ENCODE results near the gene TRMT112.

Gene TRMT112

DNA sequence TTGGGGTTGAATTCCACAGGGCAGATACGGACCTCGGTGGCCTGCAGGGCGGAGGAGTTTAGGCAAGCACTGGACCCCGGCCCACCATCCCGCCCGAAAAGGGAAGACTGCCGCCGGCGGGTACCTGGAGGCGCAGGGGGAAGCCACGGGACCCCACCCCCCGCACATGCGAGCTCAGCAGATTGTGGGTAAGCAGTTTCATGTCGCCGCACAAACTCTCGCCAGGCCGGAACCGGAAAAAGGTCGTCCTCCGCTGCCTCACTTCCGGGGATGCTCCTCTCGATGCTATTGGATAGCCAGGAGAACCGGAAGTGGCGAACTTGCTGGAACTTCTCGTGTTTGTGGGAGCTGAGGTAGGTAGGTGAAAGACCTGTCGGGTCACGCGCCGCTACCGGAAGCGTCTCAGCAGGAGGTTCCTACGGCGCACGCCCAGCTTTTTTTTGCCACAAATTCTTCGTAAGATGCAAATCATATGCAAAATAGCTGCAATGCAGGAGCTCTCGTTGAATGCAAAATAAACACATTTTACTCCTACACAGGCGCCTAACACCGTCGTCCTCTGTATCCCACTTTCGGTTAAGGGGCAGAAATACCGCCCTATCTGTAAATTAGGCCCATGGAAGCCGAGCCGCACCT is at the start of gene TRMT112:
TSS of gene TRMT112 (minus strand) at position 235 of the 636 bp plus-strand sequence. CDS start at position 202, 33 bp downstream.
- DNase-seq (ENCODE audit: low read depth) = peak; percentile 93

DNA sequence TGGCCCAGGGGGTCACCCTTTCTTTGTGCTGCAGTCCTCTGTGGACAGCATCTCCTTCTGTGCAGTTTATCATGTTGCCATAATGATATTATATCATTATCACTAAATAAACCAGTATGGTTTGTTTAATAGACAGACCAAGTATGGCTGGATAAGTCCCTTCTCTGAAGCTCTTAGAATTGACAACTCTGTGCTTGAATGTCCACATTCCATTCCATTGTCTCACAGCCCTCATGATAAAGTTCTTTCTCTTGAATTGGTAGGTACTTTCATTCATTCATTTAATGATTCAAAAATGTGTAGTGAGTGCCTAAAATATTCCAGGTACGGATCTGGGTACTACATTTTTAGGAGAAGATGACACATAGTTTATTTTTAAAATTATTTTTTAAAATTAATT is 49.4 kb upstream of the TRMT112 start:
- no peak for DNase-seq (ENCODE audit: low read depth)

DNA sequence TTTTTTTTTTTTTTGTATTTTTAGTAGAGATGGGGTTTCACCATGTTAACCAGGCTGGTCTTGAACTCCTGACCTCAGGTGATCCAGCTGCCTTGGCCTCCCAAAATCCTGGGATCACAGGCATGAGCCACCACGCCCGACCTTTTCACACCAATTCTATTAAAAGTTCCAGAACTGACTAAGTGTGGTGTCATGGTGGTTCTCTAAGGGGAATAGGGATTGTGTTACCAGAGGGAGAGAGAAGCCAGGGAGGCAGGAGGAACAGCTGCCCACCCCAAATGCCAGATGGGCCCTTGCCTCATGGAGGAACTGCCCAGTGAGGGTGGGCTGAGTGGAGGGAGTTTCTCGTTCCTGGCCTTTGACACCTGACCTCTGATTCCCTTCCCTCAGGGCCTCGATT is 47.6 kb upstream of the TRMT112 start:
- DNase-seq (ENCODE audit: low read depth) = no peak

DNA sequence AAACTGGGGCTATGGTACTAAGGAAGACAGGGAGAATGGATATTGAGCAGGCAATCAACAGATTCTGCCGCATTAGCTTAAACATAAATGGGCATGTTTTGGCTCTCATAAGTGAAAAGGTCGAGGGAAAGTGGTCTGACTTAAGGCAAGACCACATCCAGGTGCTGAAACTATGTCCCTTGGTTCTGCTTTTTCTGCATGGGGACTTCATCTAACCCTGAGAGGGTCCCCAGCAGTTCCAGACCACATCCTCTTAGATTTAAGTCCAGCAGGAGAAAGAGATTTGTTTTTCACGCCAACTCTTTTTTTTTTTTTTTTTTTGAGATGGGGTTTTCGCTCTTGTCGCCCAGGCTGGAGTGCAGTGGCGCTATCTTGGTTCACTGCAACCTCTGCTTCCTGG is 47.1 kb upstream of the TRMT112 start:
- DNase-seq (ENCODE audit: low read depth) = no peak

DNA sequence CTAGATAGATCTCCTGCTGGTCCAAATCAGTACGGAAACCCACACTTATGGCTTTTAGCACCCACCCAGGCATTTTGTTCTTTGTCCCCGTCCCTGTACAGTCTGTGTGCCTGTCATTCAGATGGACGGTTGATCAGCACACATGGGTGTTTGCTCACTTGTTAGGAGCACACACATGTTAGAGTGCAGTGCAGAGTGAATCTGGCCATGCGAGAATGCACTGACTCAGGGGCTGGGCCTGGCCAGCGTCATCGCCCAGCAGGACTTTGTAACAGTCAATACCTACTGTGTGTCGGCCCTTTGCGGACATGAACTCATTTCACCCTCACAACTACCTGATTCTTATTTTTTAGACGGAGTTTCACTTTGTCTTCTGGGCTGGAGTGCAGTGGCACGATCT is 45.0 kb upstream of the TRMT112 start:
- DNase-seq (ENCODE audit: low read depth) = no peak

DNA sequence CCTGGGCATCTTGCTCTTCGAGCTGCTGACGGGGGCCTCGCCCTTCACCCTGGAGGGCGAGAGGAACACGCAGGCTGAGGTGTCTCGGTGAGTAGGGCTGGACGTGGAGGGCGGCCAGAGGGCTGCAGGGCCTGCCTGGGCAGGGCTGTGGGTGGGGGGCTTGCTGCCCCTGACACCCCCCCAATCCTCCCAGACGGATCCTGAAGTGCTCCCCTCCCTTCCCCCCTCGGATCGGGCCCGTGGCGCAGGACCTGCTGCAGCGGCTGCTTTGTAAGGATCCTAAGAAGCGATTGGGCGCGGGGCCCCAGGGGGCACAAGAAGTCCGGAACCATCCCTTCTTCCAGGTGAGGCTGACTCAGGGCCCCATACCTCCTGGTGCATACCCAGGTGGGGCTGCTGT is 44.3 kb upstream of the TRMT112 start:
- DNase-seq (ENCODE audit: low read depth) = no peak

DNA sequence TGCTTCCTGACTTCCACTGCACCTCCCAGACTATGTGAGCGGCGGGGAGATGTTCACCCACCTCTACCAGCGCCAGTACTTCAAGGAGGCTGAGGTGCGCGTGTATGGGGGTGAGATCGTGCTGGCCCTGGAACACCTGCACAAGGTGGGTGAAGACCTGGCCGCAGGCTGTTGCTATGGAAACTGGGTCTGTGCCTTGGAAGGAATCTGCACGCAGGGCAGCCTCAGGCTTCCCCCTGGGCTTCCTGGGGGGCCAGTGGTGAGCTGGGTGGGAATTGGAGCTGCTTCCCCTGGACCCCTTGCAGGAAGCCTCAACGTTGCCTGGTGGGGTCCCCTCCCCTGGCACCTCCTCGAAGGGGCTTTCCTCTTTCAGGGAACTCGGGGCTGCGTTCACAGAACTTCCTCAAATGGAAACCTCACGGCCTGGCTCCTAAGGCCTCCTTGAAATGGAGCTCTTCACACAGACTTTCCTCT is 43.1 kb upstream of the TRMT112 start:
- no peak for DNase-seq (ENCODE audit: low read depth)

DNA sequence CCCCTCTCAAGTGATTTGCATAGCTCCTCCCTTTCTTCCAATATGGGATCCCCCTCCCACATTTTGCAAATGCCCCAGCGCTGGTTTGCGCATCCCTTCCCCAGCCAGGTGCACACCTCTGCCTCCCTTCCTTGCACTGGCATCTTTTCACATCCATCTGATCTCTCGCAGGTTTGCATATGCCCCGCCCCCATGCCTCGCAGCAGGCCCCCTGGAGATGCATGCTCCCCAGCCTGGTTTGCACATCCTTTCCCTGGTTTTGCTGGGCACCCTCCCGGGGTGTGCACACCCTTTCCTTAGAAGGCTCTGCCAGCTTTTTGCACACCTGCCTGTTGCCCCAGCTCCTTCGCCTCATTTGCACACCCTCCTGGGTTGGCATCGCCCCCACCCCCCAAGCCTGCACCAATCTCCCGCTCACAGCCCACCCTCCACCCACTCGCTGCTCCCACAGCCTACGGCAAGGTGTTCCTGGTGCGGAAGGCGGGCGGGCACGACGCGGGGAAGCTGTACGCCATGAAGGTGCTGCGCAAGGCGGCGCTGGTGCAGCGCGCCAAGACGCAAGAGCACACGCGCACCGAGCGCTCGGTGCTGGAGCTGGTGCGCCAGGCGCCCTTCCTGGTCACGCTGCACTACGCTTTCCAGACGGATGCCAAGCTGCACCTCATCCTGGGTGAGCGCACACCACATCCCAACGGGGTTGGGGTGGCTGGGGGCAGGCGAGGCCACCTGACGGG is 42.5 kb upstream of the TRMT112 start:
- DNase-seq (ENCODE audit: low read depth) = no peak

DNA sequence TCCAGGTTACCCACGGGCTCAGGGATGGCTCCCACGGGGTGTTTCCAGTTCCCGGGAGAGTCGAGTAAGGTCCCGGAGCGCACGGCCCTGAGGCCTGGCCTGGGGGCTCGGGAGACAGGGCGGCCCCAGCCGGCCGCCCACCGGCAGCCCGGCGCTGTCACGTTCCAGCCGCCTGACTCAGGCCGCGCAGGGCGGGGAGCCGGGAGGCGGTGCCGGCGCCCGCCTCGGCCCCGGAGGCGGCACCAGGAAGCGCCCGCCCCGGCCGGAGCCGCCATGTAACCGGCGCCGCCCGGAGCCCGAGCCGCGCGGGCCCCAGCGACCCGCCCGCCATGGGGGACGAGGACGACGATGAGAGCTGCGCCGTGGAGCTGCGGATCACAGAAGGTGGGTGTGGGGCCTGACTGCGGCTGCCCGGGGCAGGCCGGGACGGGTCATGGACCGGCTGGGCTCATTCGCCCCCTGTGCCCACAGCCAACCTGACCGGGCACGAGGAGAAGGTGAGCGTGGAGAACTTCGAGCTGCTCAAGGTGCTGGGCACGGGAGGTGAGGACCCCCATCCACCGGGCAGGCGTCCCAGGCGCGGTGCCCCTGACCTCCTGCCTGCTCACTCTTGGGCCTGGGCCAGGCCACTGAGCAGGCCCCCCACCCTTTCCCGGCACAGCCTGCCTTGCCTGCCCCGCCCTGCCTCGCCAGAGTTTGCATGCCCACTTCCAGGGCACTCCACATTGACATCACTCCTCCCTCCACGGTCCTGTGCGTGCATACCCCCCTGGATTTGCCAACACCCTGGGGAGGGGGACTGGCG is 41.8 kb upstream of the TRMT112 start, which contains the start of gene RPS6KA4:
TSS of gene RPS6KA4 (plus strand) at position 256 of the 805 bp plus-strand sequence. CDS start at position 330, 74 bp downstream.
- DNase-seq (ENCODE audit: low read depth) = no peak

DNA sequence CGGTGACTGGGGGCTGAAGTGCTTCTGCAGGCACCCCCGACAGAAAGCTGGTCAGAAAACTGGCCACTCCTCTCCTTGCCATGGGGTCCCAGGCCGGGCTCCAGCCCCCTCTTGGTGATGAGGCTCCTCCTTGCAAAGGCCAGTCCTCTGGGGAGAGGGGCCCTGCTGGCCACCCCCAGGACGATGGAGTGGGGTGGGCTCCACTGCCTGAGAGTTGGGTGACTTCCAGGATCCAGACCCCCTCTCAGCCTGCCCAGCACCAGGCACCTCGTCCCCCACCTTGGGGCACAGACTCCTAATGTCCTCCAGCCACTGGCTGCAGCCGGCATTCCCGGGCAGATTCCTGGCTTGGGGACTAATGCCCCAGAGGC is 41.2 kb upstream of the TRMT112 start:
- no peak for DNase-seq (ENCODE audit: low read depth)

DNA sequence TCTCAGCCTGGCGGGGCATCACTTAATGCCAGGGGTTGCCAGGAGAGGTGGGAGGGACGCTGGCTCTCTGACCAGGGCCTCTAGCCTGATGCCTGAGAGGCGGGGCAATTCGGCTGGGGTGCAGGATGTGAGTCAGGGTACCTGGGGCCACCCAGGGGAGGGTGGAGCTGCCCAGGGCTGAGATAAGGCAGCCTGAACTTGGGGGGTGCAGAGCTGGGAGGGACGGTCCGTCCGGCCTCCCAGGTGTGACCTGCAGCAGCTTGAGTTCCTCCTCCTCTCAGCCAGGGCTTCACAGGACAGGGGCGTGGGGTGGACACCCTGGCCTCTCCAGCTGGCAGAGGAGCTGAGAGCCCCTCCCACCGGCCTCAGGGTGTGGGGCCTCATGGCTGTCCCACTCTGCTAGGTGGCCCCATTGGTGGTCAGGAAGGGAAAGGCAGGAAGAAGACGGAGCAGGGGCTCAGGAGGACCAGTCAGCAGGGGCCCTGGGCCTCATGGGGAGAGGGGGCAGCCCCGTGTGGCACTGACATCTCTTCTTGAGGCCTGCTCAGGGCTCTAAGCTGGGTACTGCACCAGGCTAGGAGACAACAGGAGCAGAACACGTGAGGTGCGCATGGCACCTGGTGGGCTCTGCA is 40.7 kb upstream of the TRMT112 start:
- DNase-seq (ENCODE audit: low read depth) = no peak

DNA sequence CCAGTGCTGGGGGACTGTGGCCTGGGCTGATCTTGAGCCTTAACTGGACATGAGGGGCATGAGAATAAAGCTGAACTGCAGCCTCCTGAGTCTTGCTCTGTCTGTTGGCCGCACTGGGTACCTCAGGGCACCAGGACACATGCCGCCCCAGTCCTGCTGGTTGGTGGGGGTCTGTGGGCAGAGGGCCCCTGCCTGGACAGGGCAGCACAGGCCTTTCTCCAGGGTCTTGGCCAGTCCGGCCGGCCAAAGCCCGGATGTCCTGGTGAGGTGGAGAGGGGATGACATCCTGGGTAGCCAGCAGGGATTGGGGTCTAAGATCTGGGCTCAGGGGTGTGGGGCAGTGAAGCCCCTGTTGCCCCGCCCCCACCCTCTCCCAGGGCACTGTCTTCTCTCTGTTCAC is 40.1 kb upstream of the TRMT112 start:
- DNase-seq (ENCODE audit: low read depth) = no peak

DNA sequence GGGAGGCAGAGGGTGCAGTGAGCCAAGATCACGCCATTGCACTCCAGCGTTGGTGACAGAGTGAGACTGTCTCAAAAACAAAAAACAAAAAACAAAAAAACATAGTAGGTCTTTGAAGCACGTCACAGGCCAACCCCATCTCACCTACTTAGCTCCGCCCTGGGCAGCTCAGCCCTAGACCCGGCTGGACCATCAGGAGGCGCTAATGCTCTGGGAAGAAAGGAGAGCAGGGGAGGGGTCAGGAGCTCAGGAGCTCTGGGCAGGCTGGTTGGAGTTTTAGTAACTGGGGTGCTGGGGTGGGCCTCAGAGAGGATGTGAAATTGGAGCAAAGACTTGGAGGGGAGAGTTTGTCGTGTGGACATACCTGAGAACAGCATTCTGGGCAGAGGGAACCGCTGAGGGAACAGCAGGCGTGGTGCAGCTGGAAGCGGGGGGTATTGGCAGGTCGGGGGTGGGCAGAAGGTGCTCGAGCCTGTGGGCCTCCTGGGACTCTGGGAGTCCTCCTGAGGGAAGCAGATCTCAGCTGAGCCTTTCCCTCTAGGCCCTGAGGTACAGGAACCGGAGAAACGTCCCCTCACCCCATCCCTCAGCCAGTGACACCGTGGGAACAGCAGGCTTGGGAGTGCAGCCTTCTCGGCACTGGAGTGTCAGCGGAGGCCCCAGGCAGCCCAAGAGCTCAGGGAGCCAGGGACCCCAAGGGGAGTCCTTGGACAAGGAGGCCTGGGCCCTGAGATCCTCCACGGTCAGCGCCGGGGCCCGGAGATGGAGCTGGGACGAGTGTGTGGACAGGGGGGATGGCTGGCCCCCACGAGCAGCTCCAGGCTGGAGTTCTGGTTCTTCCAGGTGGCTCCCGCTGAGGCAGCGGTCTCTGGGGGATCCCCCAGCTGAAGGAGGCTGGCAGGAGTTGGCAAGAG is 39.4 kb upstream of the TRMT112 start:
- peak; percentile 22 for DNase-seq (ENCODE audit: low read depth)

DNA sequence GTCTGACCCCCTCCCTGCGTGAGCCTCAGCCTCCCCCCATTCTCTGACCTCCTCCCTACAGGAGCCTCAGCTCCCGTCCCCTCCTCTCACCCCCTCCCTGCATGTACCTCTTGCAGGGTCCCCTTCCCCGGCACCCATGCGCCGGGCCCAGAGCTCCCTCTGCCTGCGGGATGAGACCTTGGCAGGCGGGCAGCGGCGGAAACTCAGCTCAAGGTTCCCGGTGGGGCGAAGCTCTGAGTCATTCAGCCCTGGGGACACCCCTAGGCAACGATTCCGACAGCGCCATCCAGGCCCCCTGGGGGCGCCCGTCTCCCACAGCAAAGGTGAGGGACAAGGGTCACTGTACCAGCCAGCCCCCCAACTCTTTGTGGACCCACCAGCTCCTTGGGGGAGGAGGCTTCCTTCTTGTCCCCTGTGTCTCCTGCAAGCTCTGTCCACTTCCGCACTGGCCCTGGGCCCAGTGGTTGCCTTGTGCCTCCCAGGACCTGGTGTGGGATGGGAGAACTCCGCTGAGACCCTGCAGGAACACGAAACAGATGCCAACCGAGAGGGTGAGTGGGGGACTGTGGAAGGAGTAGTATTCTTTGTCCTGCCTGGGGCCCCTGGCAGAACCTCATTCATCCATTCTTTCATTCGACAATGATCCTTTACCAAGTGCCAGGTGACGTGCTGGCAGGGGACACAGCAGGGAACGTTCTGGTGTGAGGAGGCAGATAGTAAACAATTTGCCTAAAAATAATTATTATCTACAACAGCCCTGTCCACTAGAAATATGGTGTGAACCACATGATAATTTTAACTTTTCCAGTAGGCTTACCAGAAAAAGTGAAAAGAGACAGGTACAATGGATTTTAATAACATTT is 38.0 kb upstream of the TRMT112 start:
- DNase-seq (ENCODE audit: low read depth) = peak; percentile 58

DNA sequence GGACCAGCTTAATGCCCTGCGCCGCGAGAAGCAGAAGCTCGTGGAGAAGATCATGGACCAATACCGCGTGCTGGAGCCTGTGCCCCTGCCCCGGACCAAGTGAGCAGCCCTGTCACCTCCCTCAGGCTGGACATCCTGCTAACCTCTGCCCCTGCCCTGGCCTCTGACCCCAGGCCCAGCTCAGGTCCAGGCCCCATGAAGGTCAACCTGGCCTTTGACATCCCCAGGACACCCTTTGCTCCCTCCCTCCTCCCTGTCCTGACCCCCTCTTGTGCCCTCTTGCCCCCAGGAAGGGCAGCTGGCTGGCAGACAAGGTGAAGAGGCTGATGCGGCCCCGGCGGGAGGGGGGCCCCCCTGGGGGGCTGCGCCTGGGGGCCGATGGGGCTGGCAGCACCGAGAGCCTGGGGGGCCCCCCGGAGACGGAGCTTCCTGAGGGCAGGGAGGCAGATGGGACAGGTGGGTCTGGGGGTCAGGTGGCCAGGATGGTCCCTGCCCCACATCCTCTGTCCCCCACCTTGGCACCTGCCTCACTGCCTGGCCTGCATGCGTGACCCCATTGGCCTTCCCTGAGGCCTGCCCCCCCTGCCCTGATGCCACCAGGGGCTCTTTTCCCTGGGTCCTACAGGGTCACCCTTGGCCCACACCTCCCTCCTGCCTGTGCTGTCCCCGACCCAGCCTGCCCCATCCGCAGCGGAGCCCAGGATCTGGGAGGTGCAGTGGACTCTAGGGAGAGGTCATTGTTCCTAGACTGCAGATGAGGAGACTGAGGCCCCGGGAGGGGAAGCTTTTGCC is 36.6 kb upstream of the TRMT112 start:
- no peak for DNase-seq (ENCODE audit: low read depth)

DNA sequence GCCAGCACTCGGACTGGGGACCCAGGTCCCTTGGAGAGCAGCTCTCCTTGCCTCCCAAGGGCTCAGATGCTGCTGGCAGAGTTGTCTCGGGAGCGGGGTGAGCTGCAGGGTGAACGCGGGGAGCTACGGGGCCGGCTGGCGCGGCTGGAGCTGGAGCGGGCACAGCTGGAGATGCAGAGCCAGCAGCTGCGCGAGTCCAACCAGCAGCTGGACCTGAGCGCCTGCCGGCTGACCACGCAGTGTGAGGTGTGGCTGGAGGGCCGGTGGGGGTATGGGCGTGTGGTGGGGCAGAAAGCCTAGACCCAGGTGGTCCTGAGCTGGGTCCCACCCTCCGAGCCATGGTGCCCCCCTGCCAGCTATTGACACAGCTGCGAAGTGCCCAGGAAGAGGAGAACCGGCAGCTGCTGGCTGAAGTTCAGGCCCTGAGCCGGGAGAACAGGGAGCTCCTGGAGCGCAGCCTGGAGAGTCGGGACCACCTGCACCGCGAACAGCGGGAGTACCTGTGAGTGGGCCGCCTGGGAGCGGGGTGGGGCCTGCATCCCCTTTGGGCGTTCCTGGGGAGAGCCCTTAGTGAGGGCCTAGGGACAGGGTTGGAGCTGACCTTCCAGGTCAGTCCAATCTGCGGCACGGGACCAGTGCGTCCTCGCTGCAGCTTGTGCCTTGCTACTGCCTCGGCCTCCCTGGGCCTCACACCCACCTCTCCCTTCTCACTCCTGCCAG is 35.8 kb upstream of the TRMT112 start:
- DNase-seq (ENCODE audit: low read depth) = no peak

DNA sequence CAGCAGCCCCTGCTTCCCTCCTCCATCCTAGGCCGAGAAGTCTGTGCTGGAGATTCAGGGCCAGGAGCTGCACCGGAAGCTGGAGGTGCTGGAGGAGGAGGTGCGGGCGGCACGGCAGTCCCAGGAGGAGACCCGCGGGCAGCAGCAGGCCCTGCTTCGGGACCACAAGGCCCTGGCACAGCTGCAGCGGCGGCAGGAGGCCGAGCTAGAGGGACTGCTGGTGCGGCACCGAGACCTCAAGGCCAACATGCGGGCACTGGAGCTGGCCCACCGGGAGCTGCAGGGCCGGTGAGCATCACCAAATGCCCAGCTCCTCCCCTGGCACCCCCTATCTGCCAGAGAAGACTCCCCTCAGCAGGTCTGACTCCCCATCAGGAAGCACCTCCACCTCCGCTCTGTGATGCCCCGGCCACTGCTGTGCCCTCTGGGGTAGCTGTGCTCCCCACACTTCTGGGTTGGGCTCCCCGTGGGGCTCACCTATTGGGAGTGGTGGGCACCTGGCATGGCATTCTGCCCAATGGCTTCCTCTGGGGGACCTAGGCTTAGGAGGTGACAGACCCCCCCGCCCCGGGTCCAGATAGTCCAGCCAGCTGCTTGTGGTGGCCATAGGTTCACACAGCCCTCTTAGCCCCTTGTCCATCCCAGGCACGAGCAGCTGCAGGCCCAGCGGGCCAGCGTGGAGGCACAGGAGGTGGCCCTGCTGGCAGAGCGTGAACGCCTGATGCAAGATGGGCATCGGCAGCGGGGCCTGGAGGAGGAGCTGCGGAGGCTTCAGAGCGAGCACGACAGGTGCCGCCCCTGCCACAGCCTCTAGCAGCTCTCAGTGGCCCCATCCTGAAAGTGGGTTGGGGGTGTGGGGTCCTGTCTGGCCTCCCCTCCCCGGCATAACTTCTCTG is 35.0 kb upstream of the TRMT112 start:
- no peak for DNase-seq (ENCODE audit: low read depth)

All from fibroblast of the conjunctiva (primary cell).